HG03575 (cell line): Measurements from ENCODE around the gene PCDHB8.
"Not testable (repeated sequence)": the region's sequence is repeated elsewhere in the genome, so short reads cannot be mapped to it uniquely, and the experiment has no call there.

Experiments used
- ATAC-seq: cut with Tn5 transposase; IDR thresholded peaks from one replicate; pipeline ENCODE4 v1.9.1; 2021; ENCODE audit not compliant: unreplicated experiment, insufficient number of reproducible peaks, low FRiP score; ENCODE audit errors: extremely low read depth

PCDHB8 gene

GRCh38 chr5:141177577-141178191, at the start of gene PCDHB8:
Gene PCDHB8 (plus strand): TSS chr5:141177790. CDS start chr5:141178035, 245 bp downstream.
- ATAC-seq: not testable (repeated sequence)

- ATAC-seq: no peak
These were observed 42.4 kb upstream of the PCDHB8 start, which contains the start of gene PCDHB5 for GRCh38 chr5:141135030-141135717. Gene PCDHB5 (plus strand): TSS chr5:141135206. CDS start chr5:141135435, 229 bp downstream.

- ATAC-seq: no peak
These were observed 41.8 kb upstream of the PCDHB8 start for GRCh38 chr5:141135718-141136266.

- ATAC-seq: not testable (repeated sequence)
These were observed 40.2 kb upstream of the PCDHB8 start for GRCh38 chr5:141137346-141137745.

- ATAC-seq: no peak
These were observed 27.8 kb upstream of the PCDHB8 start, which contains the start of gene PCDHB6 for GRCh38 chr5:141149812-141150211. Gene PCDHB6 (plus strand): TSS chr5:141150057. CDS start chr5:141150258, 201 bp downstream.

- no peak for ATAC-seq
These were observed 27.2 kb upstream of the PCDHB8 start for GRCh38 chr5:141150224-141150992.

- ATAC-seq: no peak
These were observed 26.6 kb upstream of the PCDHB8 start for GRCh38 chr5:141150993-141151325.

- ATAC-seq: not testable (repeated sequence)
These were observed 26.0 kb upstream of the PCDHB8 start for GRCh38 chr5:141151632-141152031.

- ATAC-seq: not testable (repeated sequence)
These were observed 25.5 kb upstream of the PCDHB8 start for GRCh38 chr5:141152096-141152495.

- no peak for ATAC-seq
These were observed 21.8 kb upstream of the PCDHB8 start for GRCh38 chr5:141155540-141156374.

- not testable (repeated sequence) for ATAC-seq
These were observed 20.2 kb upstream of the PCDHB8 start for GRCh38 chr5:141157356-141157755.

- ATAC-seq: not testable (repeated sequence)
These were observed 19.7 kb upstream of the PCDHB8 start for GRCh38 chr5:141157901-141158300.

GRCh38 chr5:141172381-141173204, 5.0 kb upstream of the PCDHB8 start, which contains the start of gene PCDHB7:
Gene PCDHB7 (plus strand): TSS chr5:141172644. CDS start chr5:141172836, 192 bp downstream.
- ATAC-seq: no peak

- not testable (repeated sequence) for ATAC-seq
These were observed 3.1 kb upstream of the PCDHB8 start for GRCh38 chr5:141174291-141175104.

- ATAC-seq: no peak
These were observed 1.7 kb upstream of the PCDHB8 start for GRCh38 chr5:141175933-141176332.

- not testable (repeated sequence) for ATAC-seq
These were observed 1.8 kb downstream of the PCDHB8 start for GRCh38 chr5:141179371-141179770.

GRCh38 chr5:141179876-141180275, 2.3 kb downstream of the PCDHB8 start:
- not testable (repeated sequence) for ATAC-seq
